ENCODE measurements around the gene AGBL4.

- no peak for TF ChIP-seq SP2 (CRISPR knock-in tag; IDR thresholded peaks at IDR 0.05)
- no peak for TF ChIP-seq FOXK1 (CRISPR knock-in tag; IDR thresholded peaks at IDR 0.05; ENCODE audit: borderline replicate concordance, low read depth)
- TF ChIP-seq, protein P1, sequence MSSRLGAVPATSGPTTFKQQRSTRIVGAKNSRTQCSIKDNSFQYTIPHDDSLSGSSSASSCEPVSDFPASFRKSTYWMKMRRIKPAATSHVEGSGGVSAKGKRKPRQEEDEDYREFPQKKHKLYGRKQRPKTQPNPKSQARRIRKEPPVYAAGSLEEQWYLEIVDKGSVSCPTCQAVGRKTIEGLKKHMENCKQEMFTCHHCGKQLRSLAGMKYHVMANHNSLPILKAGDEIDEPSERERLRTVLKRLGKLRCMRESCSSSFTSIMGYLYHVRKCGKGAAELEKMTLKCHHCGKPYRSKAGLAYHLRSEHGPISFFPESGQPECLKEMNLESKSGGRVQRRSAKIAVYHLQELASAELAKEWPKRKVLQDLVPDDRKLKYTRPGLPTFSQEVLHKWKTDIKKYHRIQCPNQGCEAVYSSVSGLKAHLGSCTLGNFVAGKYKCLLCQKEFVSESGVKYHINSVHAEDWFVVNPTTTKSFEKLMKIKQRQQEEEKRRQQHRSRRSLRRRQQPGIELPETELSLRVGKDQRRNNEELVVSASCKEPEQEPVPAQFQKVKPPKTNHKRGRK (CRISPR knock-in tag; IDR thresholded peaks at IDR 0.05): no peak
- TF ChIP-seq POLR2AphosphoS5 (IDR thresholded peaks at IDR 0.05; ENCODE audit: low read depth, low read length): no peak
- TF ChIP-seq, protein P2, sequence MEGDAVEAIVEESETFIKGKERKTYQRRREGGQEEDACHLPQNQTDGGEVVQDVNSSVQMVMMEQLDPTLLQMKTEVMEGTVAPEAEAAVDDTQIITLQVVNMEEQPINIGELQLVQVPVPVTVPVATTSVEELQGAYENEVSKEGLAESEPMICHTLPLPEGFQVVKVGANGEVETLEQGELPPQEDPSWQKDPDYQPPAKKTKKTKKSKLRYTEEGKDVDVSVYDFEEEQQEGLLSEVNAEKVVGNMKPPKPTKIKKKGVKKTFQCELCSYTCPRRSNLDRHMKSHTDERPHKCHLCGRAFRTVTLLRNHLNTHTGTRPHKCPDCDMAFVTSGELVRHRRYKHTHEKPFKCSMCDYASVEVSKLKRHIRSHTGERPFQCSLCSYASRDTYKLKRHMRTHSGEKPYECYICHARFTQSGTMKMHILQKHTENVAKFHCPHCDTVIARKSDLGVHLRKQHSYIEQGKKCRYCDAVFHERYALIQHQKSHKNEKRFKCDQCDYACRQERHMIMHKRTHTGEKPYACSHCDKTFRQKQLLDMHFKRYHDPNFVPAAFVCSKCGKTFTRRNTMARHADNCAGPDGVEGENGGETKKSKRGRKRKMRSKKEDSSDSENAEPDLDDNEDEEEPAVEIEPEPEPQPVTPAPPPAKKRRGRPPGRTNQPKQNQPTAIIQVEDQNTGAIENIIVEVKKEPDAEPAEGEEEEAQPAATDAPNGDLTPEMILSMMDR (CRISPR knock-in tag; IDR thresholded peaks at IDR 0.05): no peak
- no peak for TF ChIP-seq ESRRA (CRISPR knock-in tag; IDR thresholded peaks at IDR 0.05; ENCODE audit: low read depth)
- TF ChIP-seq CEBPZ (IDR thresholded peaks at IDR 0.05; ENCODE audit: low read length): no peak
- TF ChIP-seq NR3C1 (CRISPR knock-in tag; IDR thresholded peaks at IDR 0.05): no peak
Measured at GRCh38 chr1:48753293-48753692, 1270.5 kb downstream of the AGBL4 start.
